ENCODE measurements around the gene CD6. TPM values are rescaled to one million over a fixed set of nuclear protein-coding genes. Genes with fewer than 3 reads are reported as not detected.

CD6 gene
- total and polyA plus RNA-seq, 11 donors, result 0.08 to 6.1 (median 0.34) TPM; not detected in 1

- 76 to 90% (median 81%) methylated on average over 9 of the region's 9 CpGs for WGBS, 4 donors
- no peak overlapping the region for H3K27ac ChIP-seq
- no peak for ATAC-seq
- H3K36me3 ChIP-seq, result no peaks in the 10 kb centered on the region
- H3K27me3 ChIP-seq, result no peaks in the 10 kb centered on the region
- H3K4me1 ChIP-seq, result peaks cover 0 to 30% (median 9%) of the 10 kb centered on the region in 12 donors
- intact Hi-C loops (cut with DNase I), result loop anchor here in 1 of 10 donors (5.0 kb wide), 1 partner anchor 36 kb away; no protein-coding TSS in a partner anchor
- no peaks in the 10 kb centered on the region for H3K9me3 ChIP-seq
- no peak overlapping the region for H3K4me3 ChIP-seq
- TF ChIP-seq POLR2A (IDR thresholded peaks at IDR 0.05), result no peak
- TF ChIP-seq, protein P1, sequence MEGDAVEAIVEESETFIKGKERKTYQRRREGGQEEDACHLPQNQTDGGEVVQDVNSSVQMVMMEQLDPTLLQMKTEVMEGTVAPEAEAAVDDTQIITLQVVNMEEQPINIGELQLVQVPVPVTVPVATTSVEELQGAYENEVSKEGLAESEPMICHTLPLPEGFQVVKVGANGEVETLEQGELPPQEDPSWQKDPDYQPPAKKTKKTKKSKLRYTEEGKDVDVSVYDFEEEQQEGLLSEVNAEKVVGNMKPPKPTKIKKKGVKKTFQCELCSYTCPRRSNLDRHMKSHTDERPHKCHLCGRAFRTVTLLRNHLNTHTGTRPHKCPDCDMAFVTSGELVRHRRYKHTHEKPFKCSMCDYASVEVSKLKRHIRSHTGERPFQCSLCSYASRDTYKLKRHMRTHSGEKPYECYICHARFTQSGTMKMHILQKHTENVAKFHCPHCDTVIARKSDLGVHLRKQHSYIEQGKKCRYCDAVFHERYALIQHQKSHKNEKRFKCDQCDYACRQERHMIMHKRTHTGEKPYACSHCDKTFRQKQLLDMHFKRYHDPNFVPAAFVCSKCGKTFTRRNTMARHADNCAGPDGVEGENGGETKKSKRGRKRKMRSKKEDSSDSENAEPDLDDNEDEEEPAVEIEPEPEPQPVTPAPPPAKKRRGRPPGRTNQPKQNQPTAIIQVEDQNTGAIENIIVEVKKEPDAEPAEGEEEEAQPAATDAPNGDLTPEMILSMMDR (IDR thresholded peaks at IDR 0.05), result no peak
- DNase-seq, result no peak
Observed at GRCh38 chr11:61068581-61068980, 97.1 kb downstream of the CD6 start.

DNA sequence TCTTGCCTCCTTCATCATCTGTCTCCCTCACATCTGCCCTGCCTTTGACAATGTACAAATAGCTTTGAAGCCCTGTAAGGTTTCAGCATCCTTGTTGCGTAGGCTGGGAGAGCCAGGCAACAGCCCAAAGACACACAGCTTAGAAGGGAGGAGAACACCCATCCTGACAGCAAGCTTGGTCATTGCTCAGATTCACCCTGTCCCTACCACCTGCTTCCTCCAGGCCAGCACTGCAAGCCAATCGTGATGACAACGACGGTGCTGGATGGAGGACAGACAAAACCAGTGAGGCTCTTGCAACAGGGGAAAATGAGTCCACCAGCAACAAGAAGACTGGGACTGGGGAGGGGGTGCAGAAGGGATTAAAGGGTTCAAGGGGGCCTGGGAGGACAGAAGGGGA lies 97.9 kb downstream of the CD6 start:
- H3K9me3 ChIP-seq, result peaks cover 0 to 3% (median 0%) of the 10 kb centered on the region in 12 donors
- no peak overlapping the region for H3K4me3 ChIP-seq
- peaks cover 0 to 30% (median 9%) of the 10 kb centered on the region in 12 donors for H3K4me1 ChIP-seq
- no peak overlapping the region for H3K27ac ChIP-seq
- ATAC-seq, result no peak
- intact Hi-C loops (cut with DNase I), result loop anchor here in 1 of 10 donors (5.0 kb wide), 1 partner anchor 37 kb away; no protein-coding TSS in a partner anchor
- no peaks in the 10 kb centered on the region for H3K27me3 ChIP-seq
- H3K36me3 ChIP-seq, result no peaks in the 10 kb centered on the region
- TF ChIP-seq, protein P1 (IDR thresholded peaks at IDR 0.05), result no peak
- TF ChIP-seq POLR2A (IDR thresholded peaks at IDR 0.05), result no peak
- no peak for DNase-seq
- WGBS, 4 donors, result 81 to 86% (median 83%) methylated on average over 4 of the region's 4 CpGs

Other genes with a start within 250 kb of the CD6 start
- gene MS4A18, start 247.0 kb upstream of the CD6 start, total RNA-seq, result not detected
- not detected for gene MS4A18, start 247.0 kb upstream of the CD6 start, polyA plus RNA-seq
- gene MS4A15, start 214.8 kb upstream of the CD6 start, total RNA-seq, result not detected
- not detected for gene MS4A15, start 214.8 kb upstream of the CD6 start, polyA plus RNA-seq
- gene MS4A10, start 186.3 kb upstream of the CD6 start, total RNA-seq, result not detected
- gene MS4A10, start 186.3 kb upstream of the CD6 start, polyA plus RNA-seq, result not detected
- gene CCDC86, start 129.6 kb upstream of the CD6 start, total RNA-seq, result 10 to 100 TPM in 5 of 9 donors, 1 to 10 TPM in 4; 6.0 to 26.7 (median 10.1) TPM
- gene CCDC86, start 129.6 kb upstream of the CD6 start, polyA plus RNA-seq, result 10 to 100 TPM in 1 of 2 donors, 1 to 10 TPM in 1; 8.1 to 33.3 TPM
- 1 to 10 TPM in 8 of 9 donors, under 1 TPM in 1; 0.61 to 7.9 (median 1.4) TPM for gene PTGDR2, start 115.7 kb upstream of the CD6 start, total RNA-seq
- 1 to 10 TPM in 1 of 2 donors, under 1 TPM in 1; 0.76 to 4.3 TPM for gene PTGDR2, start 115.7 kb upstream of the CD6 start, polyA plus RNA-seq
- under 1 TPM in 2 of 9 donors, not detected in 7; 0.30 to 0.95 TPM for gene ZP1, start 104.1 kb upstream of the CD6 start, total RNA-seq
- gene ZP1, start 104.1 kb upstream of the CD6 start, polyA plus RNA-seq, result under 1 TPM; 0.15 to 0.33 TPM
- 10 to 100 TPM; 30.8 to 72.0 (median 40.8) TPM for gene PRPF19, start 65.1 kb upstream of the CD6 start, total RNA-seq
- 10 to 100 TPM; 35.5 to 62.2 TPM for gene PRPF19, start 65.1 kb upstream of the CD6 start, polyA plus RNA-seq
- gene TMEM109, start 57.5 kb upstream of the CD6 start, total RNA-seq, result 100 to 1,000 TPM in 4 of 9 donors, 10 to 100 TPM in 5; 82.9 to 123 (median 96.3) TPM
- 100 to 1,000 TPM in 1 of 2 donors, 10 to 100 TPM in 1; 71.8 to 131 TPM for gene TMEM109, start 57.5 kb upstream of the CD6 start, polyA plus RNA-seq
- 10 to 100 TPM in 2 of 9 donors, 1 to 10 TPM in 7; 3.1 to 16.1 (median 8.5) TPM for gene TMEM132A, start 47.2 kb upstream of the CD6 start, total RNA-seq
- gene TMEM132A, start 47.2 kb upstream of the CD6 start, polyA plus RNA-seq, result 1 to 10 TPM; 7.0 to 8.9 TPM
- gene SLC15A3, start 19.5 kb upstream of the CD6 start, total RNA-seq, result 10 to 100 TPM; 11.9 to 85.1 (median 19.1) TPM
- 10 to 100 TPM; 14.8 to 26.4 TPM for gene SLC15A3, start 19.5 kb upstream of the CD6 start, polyA plus RNA-seq
- 1 to 10 TPM in 2 of 9 donors, under 1 TPM in 6, not detected in 1; 0.12 to 6.0 (median 0.23) TPM for gene CD5, start 130.8 kb downstream of the CD6 start, total RNA-seq
- under 1 TPM in 1 of 2 donors, not detected in 1; 0.10 TPM for gene CD5, start 130.8 kb downstream of the CD6 start, polyA plus RNA-seq
- 10 to 100 TPM; 11.4 to 27.6 (median 17.1) TPM for gene VPS37C, start 189.7 kb downstream of the CD6 start, total RNA-seq
- 10 to 100 TPM; 11.0 to 29.0 TPM for gene VPS37C, start 189.7 kb downstream of the CD6 start, polyA plus RNA-seq
- 1 to 10 TPM in 3 of 9 donors, under 1 TPM in 1, not detected in 5; 0.16 to 3.1 (median 1.4) TPM for gene PGA3, start 231.8 kb downstream of the CD6 start, total RNA-seq
- gene PGA3, start 231.8 kb downstream of the CD6 start, polyA plus RNA-seq, result 1 to 10 TPM in 1 of 2 donors, under 1 TPM in 1; 0.21 to 2.7 TPM

Measured in heart left ventricle (tissue), 16 donors.